Caco-2 (cell line): Measurements from ENCODE around the gene INPP5K. TPM values are rescaled to one million over a fixed set of nuclear protein-coding genes. Genes with fewer than 3 reads are reported as not detected.
A peak's percentile ranks its signal among the peaks of the same experiment; 100 is the strongest.

Experiments used
- BruUV-seq: library from RNA; stranded (reverse); fragments of 400-500 nt; replicated peaks from 2 replicates; lab custom pipeline; 2021; lab: Mats Ljungman, UMichigan
- CTCF ChIA-PET: fragments of 300-600 bp; sonication (Branson Sonifier 250); formaldehyde crosslinking; loops from one replicate; lab custom pipeline; 2022; ENCODE audit warnings: antibody characterized with exemption; lab: Charles Lee
- POLR2A ChIA-PET: fragments of 300-600 bp; sonication (Branson Sonifier 250); formaldehyde crosslinking; loops from one replicate; lab custom pipeline; 2022; ENCODE audit warnings: antibody characterized with exemption; lab: Charles Lee
- DNase-seq, 2 experiments: peaks; one replicate each; pipeline versions ENCODE4 v3.0.0 to v3.0.0-alpha.2; 2020 to 2022
- H3K27me3 ChIP-seq: replicated peaks from 2 replicates; pipeline ENCODE4 v1.6.0; 2011; ENCODE audit warnings: low read length; ENCODE audit not compliant: control insufficient read depth, insufficient read depth
- H3K36me3 ChIP-seq: 2 replicates; pipeline ENCODE4 v1.5.1; 2011; ENCODE audit warnings: low read length; ENCODE audit not compliant: control insufficient read depth, insufficient read depth
- H3K4me1 ChIP-seq: fragments of 250-450 bp; sonication (Bioruptor Pico); 2 replicates; pipeline ENCODE4 v1.5.1; 2020; ENCODE audit warnings: mild to moderate bottlenecking
- H3K4me3 ChIP-seq: 2 replicates; pipeline ENCODE4 v1.5.1; 2011; ENCODE audit warnings: low read depth, mild to moderate bottlenecking, control low read depth, low read length
- H3K9me3 ChIP-seq: fragments of 250-450 bp; sonication (Bioruptor Pico); 2 replicates; pipeline ENCODE4 v1.5.1; 2020; ENCODE audit warnings: mild to moderate bottlenecking, moderate library complexity
- H3K27ac Mint-ChIP-seq: one replicate; pipeline ENCODE4 v1.8.0; 2022; ENCODE audit warnings: mixed read lengths; ENCODE audit not compliant: unreplicated experiment
- H3K27me3 Mint-ChIP-seq: one replicate; pipeline ENCODE4 v1.8.0; 2022; ENCODE audit warnings: mixed read lengths; ENCODE audit not compliant: insufficient read depth, unreplicated experiment
- H3K36me3 Mint-ChIP-seq: one replicate; pipeline ENCODE4 v1.8.0; 2022; ENCODE audit warnings: mild to moderate bottlenecking, mixed read lengths; ENCODE audit not compliant: insufficient read depth, unreplicated experiment
- H3K4me1 Mint-ChIP-seq: one replicate; pipeline ENCODE4 v1.8.0; 2022; ENCODE audit warnings: low read depth, mixed read lengths; ENCODE audit not compliant: unreplicated experiment
- H3K4me3 Mint-ChIP-seq: one replicate; pipeline ENCODE4 v1.8.0; 2022; ENCODE audit warnings: mild to moderate bottlenecking, moderate library complexity, mixed read lengths; ENCODE audit not compliant: unreplicated experiment
- H3K9me3 Mint-ChIP-seq: one replicate; pipeline ENCODE4 v1.8.0; 2022; ENCODE audit warnings: mixed read lengths; ENCODE audit not compliant: unreplicated experiment
- CTCF ChIP-seq, 2 experiments: fragments of 200-600 bp in 1 of 2; IDR thresholded peaks; 1 replicate in 1 of 2; 2 replicates in 1 of 2; pipeline versions ENCODE4 v1.5.1 to v1.8.0; 2011 to 2022; ENCODE audit warnings: antibody characterized with exemption in 1 of 2, control low read depth in 1 of 2, inconsistent platforms in 1 of 2, low read depth in 1 of 2, low read length in 1 of 2, mild to moderate bottlenecking in 1 of 2, moderate library complexity in 1 of 2; ENCODE audit not compliant: insufficient read depth in 1 of 2, severe bottlenecking in 1 of 2, unreplicated experiment in 1 of 2
- intact Hi-C: fragments of 100-400 bp; cut with micrococcal nuclease; formaldehyde crosslinking; loops from one replicate; pipeline ENCODE4 v1.10.0; 2022; ENCODE audit not compliant: unreplicated experiment
- total RNA-seq: library from RNA; stranded (reverse); gene quantifications from 2 replicates; pipeline ENCODE4 v1.2.3, GENCODE V29; 2022

INPP5K gene
- total RNA-seq, 1 experiment from 2014 or later = 24.1 TPM

GRCh38 chr17:1484676-1485422 lies 31.6 kb downstream of the INPP5K start:
- no peaks in the 10 kb centered on the region for H3K9me3 ChIP-seq
- intact Hi-C loops = loop anchor here (2.0 kb wide), 1 partner anchor 28 kb away; the partner anchor contains the start of gene CRK
- TF ChIP-seq CTCF (IDR thresholded peaks at IDR 0.05; ENCODE audit: insufficient read depth in 1 of 2, low read depth in 1 of 2, low read length in 1 of 2, severe bottlenecking in 1 of 2, unreplicated experiment in 1 of 2) = peak in 1 of 2 experiments; percentile 49
- DNase-seq = peak; percentile 85
- ChIA-PET CTCF (interaction anchor here (1.3 to 1.4 kb wide), 2 partner anchors 31 to 119 kb away, joined by 5 to 6 read pairs; no protein-coding TSS in a partner anchor), POLR2A (interaction anchor here (0.5 to 0.9 kb wide), 5 partner anchors 28 to 233 kb away, joined by 4 to 10 read pairs (median 6); partner anchors contain the start of genes CRK, INPP5K and SLC43A2)
- H3K4me3 ChIP-seq = peak overlapping the region; percentile 77
- H3K36me3 Mint-ChIP-seq = peaks cover 67% of the 10 kb centered on the region
- H3K4me1 ChIP-seq = peaks cover 17% of the 10 kb centered on the region
- no peaks in the 10 kb centered on the region for H3K27me3 ChIP-seq
- H3K27me3 Mint-ChIP-seq = no peaks in the 10 kb centered on the region
- H3K4me3 Mint-ChIP-seq = peak overlapping the region; percentile 83
- peaks cover 9% of the 10 kb centered on the region for H3K4me1 Mint-ChIP-seq
- peaks cover 6% of the 10 kb centered on the region; the same call in 1 of the 2 replicates for H3K36me3 ChIP-seq
- peak overlapping the region; percentile 91 for H3K27ac Mint-ChIP-seq
- H3K9me3 Mint-ChIP-seq = no peaks in the 10 kb centered on the region
- BruUV-seq = no TSS peak

- BruUV-seq = TSS peak; percentile 12
- CTCF ChIA-PET = interaction anchor here (1.3 to 1.4 kb wide), 2 partner anchors 32 to 119 kb away, joined by 5 to 6 read pairs; no protein-coding TSS in a partner anchor
Observed at GRCh38 chr17:1484060-1484535, 32.3 kb downstream of the INPP5K start.

More at GRCh38 chr17:1484060-1484535, 32.3 kb downstream of the INPP5K start:
- POLR2A ChIA-PET = interaction anchor here (0.5 to 0.9 kb wide), 3 partner anchors 28 to 146 kb away, joined by 6 to 10 read pairs (median 9); partner anchors contain the start of genes CRK and INPP5K
- no peak for DNase-seq
- peaks cover 6% of the 10 kb centered on the region; the same call in 1 of the 2 replicates for H3K36me3 ChIP-seq
- peak overlapping the region; percentile 91 for H3K27ac Mint-ChIP-seq
- no peaks in the 10 kb centered on the region for H3K9me3 Mint-ChIP-seq
- H3K4me1 Mint-ChIP-seq = peaks cover 9% of the 10 kb centered on the region
- peak overlapping the region; percentile 83 for H3K4me3 Mint-ChIP-seq
- H3K4me1 ChIP-seq = peaks cover 9% of the 10 kb centered on the region
- no peaks in the 10 kb centered on the region for H3K27me3 Mint-ChIP-seq
- intact Hi-C loops = loop anchor here (2.0 kb wide), 1 partner anchor 27 kb away; the partner anchor contains the start of gene CRK
- peaks cover 74% of the 10 kb centered on the region for H3K36me3 Mint-ChIP-seq
- TF ChIP-seq CTCF (IDR thresholded peaks at IDR 0.05; ENCODE audit: insufficient read depth in 1 of 2, low read depth in 1 of 2, low read length in 1 of 2, severe bottlenecking in 1 of 2, unreplicated experiment in 1 of 2) = no peak
- no peaks in the 10 kb centered on the region for H3K27me3 ChIP-seq
- H3K4me3 ChIP-seq = peak overlapping the region; percentile 8; the same call in 1 of the 2 replicates
- no peaks in the 10 kb centered on the region for H3K9me3 ChIP-seq
